K562 (cell line): ENCODE data around the gene NDUFAF2. TPM values are rescaled to one million over a fixed set of nuclear protein-coding genes. Genes with fewer than 3 reads are reported as not detected.
A peak's percentile ranks its signal among the peaks of the same experiment; 100 is the strongest.

ENCODE experiments used
- ATAC-seq: fragments of 200-7000 bp; cut with Tn5 transposase; 3 replicates; pipeline ENCODE4 v1.9.1; 2020; ENCODE audit warnings: moderate library complexity
- BruUV-seq: library from RNA; stranded (reverse); fragments of 400-500 nt; replicated peaks from 2 replicates; lab custom pipeline; 2021; lab: Mats Ljungman, UMichigan
- CTCF ChIA-PET: fragments of 300-600 bp; formaldehyde crosslinking; extraction: SDS; loops from one replicate; lab custom pipeline; 2021; ENCODE audit warnings: low intra/inter-chr PET ratio; lab: Yijun Ruan, JAX
- POLR2A ChIA-PET: fragments of 300-600, 350-650 bp; sonication (Branson Sonifier 250); formaldehyde crosslinking; extraction: SDS; loops from one replicate; lab custom pipeline; 2021; ENCODE audit warnings: antibody characterized with exemption, inconsistent platforms; lab: Yijun Ruan, JAX
- DNase-seq, 4 experiments: peaks; one replicate each; pipeline versions ENCODE4 v3.0.0 to v3.0.0-alpha.2; 2011 to 2018; ENCODE audit warnings: low spot score in 3 of 4, mixed read lengths in 3 of 4; ENCODE audit errors: extremely low read depth in 1 of 4
- FAIRE-seq: peaks from 2 replicates; lab custom pipeline; 2011; peaks lifted over from hg19 to GRCh38; lab: Jason Lieb, UNC
- H2AFZ ChIP-seq: 2 replicates; pipeline ENCODE4 v1.6.0; 2011; ENCODE audit warnings: low read depth, low read length, control low read depth, inconsistent platforms
- H3K27ac ChIP-seq: fragments of 200-600 bp; 3 replicates; pipeline ENCODE4 v1.8.0; 2011; ENCODE audit warnings: low read depth, mild to moderate bottlenecking, control low read depth, inconsistent platforms, low read length, moderate library complexity, mixed read lengths; ENCODE audit errors: extremely low read depth
- H3K27me3 ChIP-seq, 2 experiments: fragments of 300-600 bp in 1 of 2; 2 replicates in 1 of 2; 3 replicates in 1 of 2; pipeline versions ENCODE4 v1.6.0 to v1.8.0; 2011; ENCODE audit warnings: inconsistent platforms in 2 of 2, low read length in 2 of 2, mild to moderate bottlenecking in 1 of 2, mixed read lengths in 1 of 2, moderate library complexity in 1 of 2; ENCODE audit not compliant: control insufficient read depth in 2 of 2, insufficient read depth in 2 of 2
- H3K36me3 ChIP-seq: fragments of 300-600 bp; 3 replicates; pipeline ENCODE4 v1.8.0; 2011; ENCODE audit warnings: mild to moderate bottlenecking, low read length, inconsistent platforms; ENCODE audit not compliant: control insufficient read depth, insufficient read depth
- H3K4me1 ChIP-seq, 2 experiments: fragments of 200-600 bp in 1 of 2; replicated peaks in 1 of 2; 2 replicates in 1 of 2; 3 replicates in 1 of 2; pipeline versions ENCODE4 v1.5.1 to v1.8.0; 2011; ENCODE audit warnings: inconsistent platforms in 2 of 2, low read length in 2 of 2, mild to moderate bottlenecking in 1 of 2, mixed read lengths in 1 of 2, moderate library complexity in 1 of 2; ENCODE audit not compliant: control insufficient read depth in 2 of 2, insufficient read depth in 2 of 2
- H3K4me2 ChIP-seq: 2 replicates; pipeline ENCODE4 v1.6.1; 2011; ENCODE audit warnings: low read length, control low read depth, inconsistent platforms, mixed read lengths; ENCODE audit not compliant: insufficient read depth
- H3K4me3 ChIP-seq: fragments of 200-600 bp; sonication (generic), shearing (Covaris generic); 2 replicates; pipeline ENCODE4 v1.5.1; 2016; ENCODE audit warnings: control low read depth, inconsistent platforms
- H3K79me2 ChIP-seq: fragments of 200-600 bp; 3 replicates; pipeline ENCODE4 v1.8.0; 2011; ENCODE audit warnings: low read length, inconsistent platforms; ENCODE audit not compliant: control insufficient read depth, insufficient read depth
- H3K9ac ChIP-seq, 2 experiments: 2 replicates each; pipeline versions ENCODE4 v1.6.0 to v1.6.1; 2011; ENCODE audit warnings: low read depth in 2 of 2, low read length in 2 of 2, control low read depth in 1 of 2, inconsistent platforms in 1 of 2, mild to moderate bottlenecking in 1 of 2, mixed read lengths in 1 of 2; ENCODE audit not compliant: insufficient read depth in 1 of 2
- H3K9me1 ChIP-seq: one replicate; pipeline ENCODE4 v1.6.0; 2011; ENCODE audit warnings: inconsistent platforms, mild to moderate bottlenecking, low read length, moderate library complexity; ENCODE audit not compliant: control insufficient read depth, insufficient read depth
- H3K9me3 ChIP-seq: replicated peaks from 2 replicates; pipeline ENCODE4 v1.5.1; 2011; ENCODE audit warnings: low read depth, low read length, inconsistent platforms; ENCODE audit not compliant: control insufficient read depth, insufficient read depth
- H4K20me1 ChIP-seq: replicated peaks from 2 replicates; pipeline ENCODE4 v1.6.1; 2011; ENCODE audit warnings: low read length, inconsistent platforms, mixed read lengths; ENCODE audit not compliant: control insufficient read depth, insufficient read depth
- ADNP ChIP-seq: fragments of 200-800 bp; sonication (Bioruptor generic); IDR thresholded peaks from 2 replicates; pipeline ENCODE4 v1.6.1; 2016; ENCODE audit warnings: missing genetic modification characterization, missing compliant biosample characterization
- BCOR ChIP-seq: fragments of 450-650 bp; IDR thresholded peaks from 2 replicates; pipeline ENCODE4 v1.6.1; 2016
- CHD4 ChIP-seq: fragments of 200-600 bp; sonication (generic); IDR thresholded peaks from 3 replicates; pipeline ENCODE4 v1.6.1; 2012; ENCODE audit warnings: low read depth, mild to moderate bottlenecking, mixed read lengths, low read length, inconsistent platforms; ENCODE audit not compliant: insufficient read depth, insufficient replicate concordance, poor library complexity, severe bottlenecking
- KDM1A ChIP-seq, 2 experiments: fragments of 450-650 bp; IDR thresholded peaks; 2 replicates each; pipeline ENCODE4 v1.6.1; 2016; ENCODE audit warnings: mild to moderate bottlenecking in 2 of 2
- PHF21A ChIP-seq: fragments of 450-650 bp; IDR thresholded peaks from 2 replicates; pipeline ENCODE4 v1.6.1; 2017; ENCODE audit warnings: low read depth, borderline replicate concordance
- RBM25 ChIP-seq: fragments of 200-400 bp; formaldehyde crosslinking; IDR thresholded peaks from 2 replicates; pipeline ENCODE4 v1.6.1; 2018; ENCODE audit warnings: low read length, low read depth, moderate library complexity; ENCODE audit not compliant: severe bottlenecking
- WGBS: fragments of 100-300 bp; shearing (Covaris generic); methylation state at CpG from one replicate; pipeline ENCODE4 v1.1.6; 2016; ENCODE audit warnings: low coverage, mixed read lengths; ENCODE audit not compliant: insufficient coverage; ENCODE audit errors: missing lambda C conversion rate; 5-methylcytosine and 5-hydroxymethylcytosine counted together
- in situ Hi-C: fragments of 300-500 bp; cut with MboI; formaldehyde crosslinking; loops from 4 replicates; pipeline ENCODE4 v1.15.0; 2018; ENCODE audit warnings: inconsistent platforms, mixed read lengths
- intact Hi-C: fragments of 100-400 bp; cut with micrococcal nuclease; formaldehyde crosslinking; loops from 2 replicates; pipeline ENCODE4 v1.14.2; 2022
- polyA plus RNA-seq, 8 experiments: library from polyadenylated mRNA; depleted of rRNA in 4 of 8; stranded (reverse) in 5 of 8; unstranded in 3 of 8; fragments of >200 nt; fragmentation: Nextera tagmentation in 2 of 8; fragmentation: Illumina TruSeq in 1 of 8; extraction: Ambion mirVana in 2 of 8; extraction: Trizol in 1 of 8; gene quantifications; 2 replicates each; pipeline versions ENCODE4 v1.2.1 to v1.2.3, GENCODE V29; 2011 to 2014; ENCODE audit warnings: inconsistent platforms in 1 of 8, missing spikeins in 1 of 8
- total RNA-seq, 7 experiments: library from RNA; depleted of rRNA in 6 of 7; stranded (reverse); fragments of >200 nt in 6 of 7; fragmentation: Illumina TruSeq in 2 of 7; extraction: Trizol in 2 of 7; gene quantifications; 2 replicates each; pipeline versions ENCODE4 v1.2.1 to v1.2.3, GENCODE V29; 2011 to 2021; ENCODE audit warnings: low replicate concordance in 1 of 7

NDUFAF2 gene
- total and polyA plus RNA-seq, 9 of the 15 experiments (the other 6 are each of a cell fraction or from before 2014, with no cell fraction given): 56.0 to 155 (median 95.9) TPM

DNA sequence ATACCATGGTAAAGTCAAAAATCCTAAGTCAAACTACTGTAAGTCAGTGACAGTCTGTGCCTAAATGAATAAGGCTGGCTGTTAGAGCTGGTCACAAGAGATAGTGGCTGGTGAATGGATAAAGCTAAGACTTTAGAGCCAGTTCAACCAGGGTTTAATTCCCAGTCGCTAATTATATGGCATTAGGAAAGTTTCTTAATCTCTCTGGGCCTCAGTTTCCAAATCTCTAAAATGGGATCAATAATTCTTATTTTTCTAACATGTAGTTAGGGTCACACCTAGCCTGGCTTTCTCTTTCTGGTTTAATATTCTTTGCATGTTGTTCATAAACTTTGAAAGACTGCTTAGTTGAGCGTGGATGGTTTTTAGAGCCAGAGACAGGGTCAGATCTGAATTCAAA, 152.5 kb downstream of the NDUFAF2 start:
- Histone ChIP-seq H3K4me1 (peaks cover 0 to 9% of the 10 kb centered on the region in 2 experiments; a peak in 4 of 5 replicates), H3K9me1 (no peaks in the 10 kb centered on the region), H3K9me3 (peaks cover 3% of the 10 kb centered on the region; the same call in 1 of the 2 replicates), H4K20me1 (no peaks in the 10 kb centered on the region), H3K79me2 (no peaks in the 10 kb centered on the region), H3K4me3 (no peak overlapping the region), H2AFZ (no peak overlapping the region), H3K4me2 (no peak overlapping the region), H3K27ac (no peak overlapping the region), H3K36me3 (peaks cover 8% of the 10 kb centered on the region; the same call in 1 of the 3 replicates), H3K9ac (no peak overlapping the region), H3K27me3 (no peaks in the 10 kb centered on the region)
- ChIA-PET CTCF (no interaction called here), POLR2A (no interaction called here)
- ATAC-seq: 0 out of 3 replicates have a peak, but pooled peaks have one; percentile 33
- no TSS peak for BruUV-seq
- 65% methylated on average over 2 of the region's 2 CpGs for WGBS
- in situ Hi-C loops (no loop called here), intact Hi-C loops (no loop called here)
- DNase-seq: no peak
- FAIRE-seq: no peak
- TF ChIP-seq KDM1A (IDR thresholded peaks at IDR 0.05) (peak in 1 of 2 experiments; percentile 41; a peak in 1 of 4 replicates), RBM25 (peak; percentile 92), BCOR (peak; percentile 68), CHD4 (peak; percentile 75), PHF21A (no peak), ADNP (tag) (peak; percentile 82; the same call in 1 of the 2 replicates)
